ENCODE measurements around the gene ANKH. TPM values are rescaled to one million over a fixed set of nuclear protein-coding genes. Genes with fewer than 3 reads are reported as not detected.

Gene ANKH
- total RNA-seq, 1 donor from 2014 or later: 30.9 TPM

- intact Hi-C loops (cut with DNase I): no loop called here
- Histone ChIP-seq H3K27me3 (no peaks in the 10 kb centered on the region), H3K9me3 (no peaks in the 10 kb centered on the region), H3K36me3 (no peaks in the 10 kb centered on the region), H3K4me1 (peaks cover 35% of the 10 kb centered on the region), H3K27ac (no peak overlapping the region), H3K4me3 (no peak overlapping the region)
- TF ChIP-seq POLR2AphosphoS5 (IDR thresholded peaks at IDR 0.05; ENCODE audit: insufficient read depth in 1 of 2, low read depth in 1 of 2): no peak
- no peak for TF ChIP-seq POLR2A (IDR thresholded peaks at IDR 0.05)
- TF ChIP-seq CTCF (IDR thresholded peaks at IDR 0.05): no peak
- no peak for DNase-seq (ENCODE audit: extremely low spot score in 2 of 2)
These were observed 57.8 kb downstream of the ANKH start for GRCh38 chr5:14813747-14814146.

- no peaks in the 10 kb centered on the region for H3K36me3 ChIP-seq
- H3K9me3 ChIP-seq: no peaks in the 10 kb centered on the region
- no peak for TF ChIP-seq POLR2A (IDR thresholded peaks at IDR 0.05)
- no peak for TF ChIP-seq CTCF (IDR thresholded peaks at IDR 0.05)
- TF ChIP-seq POLR2AphosphoS5 (IDR thresholded peaks at IDR 0.05; ENCODE audit: insufficient read depth in 1 of 2, low read depth in 1 of 2): no peak
- no peak overlapping the region for H3K27ac ChIP-seq
- no peak overlapping the region for H3K4me3 ChIP-seq
- DNase-seq (ENCODE audit: extremely low spot score in 2 of 2): no peak
- H3K4me1 ChIP-seq: peaks cover 31% of the 10 kb centered on the region
- intact Hi-C loops (cut with DNase I): no loop called here
- H3K27me3 ChIP-seq: no peaks in the 10 kb centered on the region
These were observed 59.4 kb downstream of the ANKH start for GRCh38 chr5:14812166-14812565.

- no peak for DNase-seq (ENCODE audit: extremely low spot score in 2 of 2)
- H3K27ac ChIP-seq: no peak overlapping the region
- intact Hi-C loops (cut with DNase I): no loop called here
- no peak overlapping the region for H3K4me3 ChIP-seq
- no peaks in the 10 kb centered on the region for H3K27me3 ChIP-seq
- H3K9me3 ChIP-seq: no peaks in the 10 kb centered on the region
- TF ChIP-seq POLR2A (IDR thresholded peaks at IDR 0.05) (no peak), POLR2AphosphoS5 (IDR thresholded peaks at IDR 0.05; ENCODE audit: insufficient read depth in 1 of 2, low read depth in 1 of 2) (no peak), CTCF (IDR thresholded peaks at IDR 0.05) (no peak)
- H3K36me3 ChIP-seq: no peaks in the 10 kb centered on the region
- peaks cover 28% of the 10 kb centered on the region for H3K4me1 ChIP-seq
These were observed 60.5 kb downstream of the ANKH start for GRCh38 chr5:14810928-14811572.

GRCh38 chr5:14810282-14810681, 61.3 kb downstream of the ANKH start:
- Histone ChIP-seq H3K9me3 (no peaks in the 10 kb centered on the region), H3K27me3 (no peaks in the 10 kb centered on the region), H3K4me3 (no peak overlapping the region), H3K36me3 (no peaks in the 10 kb centered on the region), H3K27ac (no peak overlapping the region), H3K4me1 (peaks cover 32% of the 10 kb centered on the region)
- intact Hi-C loops (cut with DNase I): no loop called here
- DNase-seq (ENCODE audit: extremely low spot score in 2 of 2): no peak
- no peak for TF ChIP-seq POLR2A (IDR thresholded peaks at IDR 0.05)

GRCh38 chr5:14809369-14810155, 62.0 kb downstream of the ANKH start:
- intact Hi-C loops (cut with DNase I): no loop called here
- no peak for TF ChIP-seq POLR2A (IDR thresholded peaks at IDR 0.05)
- no peak for TF ChIP-seq CTCF (IDR thresholded peaks at IDR 0.05)
- no peak for TF ChIP-seq POLR2AphosphoS5 (IDR thresholded peaks at IDR 0.05; ENCODE audit: insufficient read depth in 1 of 2, low read depth in 1 of 2)
- Histone ChIP-seq H3K27ac (no peak overlapping the region), H3K4me3 (no peak overlapping the region), H3K9me3 (no peaks in the 10 kb centered on the region), H3K27me3 (no peaks in the 10 kb centered on the region), H3K36me3 (no peaks in the 10 kb centered on the region), H3K4me1 (peaks cover 32% of the 10 kb centered on the region)
- DNase-seq (ENCODE audit: extremely low spot score in 2 of 2): no peak
